Measurements from ENCODE around the gene GRID2IP.
"Not testable (repeated sequence)": the region's sequence is repeated elsewhere in the genome, so short reads cannot be mapped to it uniquely, and the experiment has no call there.

Gene GRID2IP

DNA sequence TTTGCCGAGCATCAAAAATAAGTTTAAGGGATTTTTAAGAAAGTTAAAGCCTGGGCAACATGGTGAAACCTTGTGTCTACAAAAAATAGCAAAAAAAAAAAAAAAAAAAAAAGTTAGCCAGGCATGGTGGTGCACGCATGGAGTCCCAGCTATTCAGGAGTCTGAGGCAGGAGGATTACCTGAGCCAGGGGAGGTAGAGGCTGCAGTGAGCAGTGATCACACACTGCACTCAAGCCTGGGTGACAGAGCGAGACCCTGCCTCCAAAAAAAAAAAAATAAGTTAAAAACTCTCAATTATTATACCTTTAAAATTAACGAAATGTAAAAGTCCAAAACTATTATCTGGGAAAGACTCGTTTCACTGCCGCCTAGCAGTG is 68.5 kb downstream of the GRID2IP start:
- DNase-seq, result no peak

DNA sequence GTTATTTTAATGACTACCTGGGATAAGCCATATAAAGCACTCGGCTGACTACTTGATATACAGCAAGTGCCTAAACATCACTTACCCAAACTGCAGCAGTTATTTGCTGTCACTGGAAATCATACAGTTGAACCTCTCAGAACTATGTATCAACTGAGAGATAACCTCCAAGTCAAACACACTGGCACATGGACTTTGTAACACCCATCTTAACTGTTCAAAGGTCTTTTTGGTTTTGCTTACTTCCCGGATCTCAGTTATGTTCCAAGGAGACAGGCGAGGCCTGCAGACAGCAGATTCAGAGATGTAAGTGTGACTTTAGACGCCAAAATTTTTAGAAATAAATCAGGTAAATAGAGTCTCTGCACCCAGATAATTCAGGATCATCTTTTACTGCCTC is 69.0 kb downstream of the GRID2IP start:
- DNase-seq, result no peak

DNA sequence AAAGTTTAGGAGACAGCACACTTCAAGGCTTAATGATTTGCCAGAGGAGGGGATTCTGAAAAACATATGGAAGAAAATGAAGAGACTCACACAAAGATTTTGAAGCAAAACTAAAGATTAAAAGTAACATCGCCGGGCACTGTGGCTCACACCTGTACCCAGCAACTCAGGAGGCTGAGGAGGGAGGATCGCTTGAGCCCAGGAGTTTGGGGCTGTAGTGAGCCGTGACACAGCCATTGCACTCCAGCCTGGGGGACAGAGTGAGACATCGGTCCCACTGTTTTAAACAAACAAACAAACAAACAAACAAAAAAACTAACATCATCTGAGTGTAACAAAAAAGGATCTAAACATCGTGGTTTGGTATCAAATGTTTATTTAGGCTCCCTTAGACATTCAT is 69.8 kb downstream of the GRID2IP start:
- no peak for DNase-seq

DNA sequence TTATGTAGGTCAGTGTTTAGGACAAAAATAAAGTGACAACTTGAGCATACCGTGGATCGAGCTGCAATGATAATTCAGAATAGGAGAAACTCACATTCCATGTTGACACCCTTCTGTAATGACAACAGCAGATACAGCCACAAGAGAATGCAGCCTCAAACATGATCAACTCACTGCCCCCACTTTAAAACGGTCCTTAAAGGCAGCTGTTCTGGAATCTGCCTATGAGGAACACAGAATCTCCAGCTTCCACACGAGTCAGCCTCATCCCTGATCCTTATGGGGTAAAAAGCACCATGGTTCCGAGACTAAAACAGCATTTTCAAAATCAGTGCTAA is 71.0 kb downstream of the GRID2IP start:
- DNase-seq, result no peak

DNA sequence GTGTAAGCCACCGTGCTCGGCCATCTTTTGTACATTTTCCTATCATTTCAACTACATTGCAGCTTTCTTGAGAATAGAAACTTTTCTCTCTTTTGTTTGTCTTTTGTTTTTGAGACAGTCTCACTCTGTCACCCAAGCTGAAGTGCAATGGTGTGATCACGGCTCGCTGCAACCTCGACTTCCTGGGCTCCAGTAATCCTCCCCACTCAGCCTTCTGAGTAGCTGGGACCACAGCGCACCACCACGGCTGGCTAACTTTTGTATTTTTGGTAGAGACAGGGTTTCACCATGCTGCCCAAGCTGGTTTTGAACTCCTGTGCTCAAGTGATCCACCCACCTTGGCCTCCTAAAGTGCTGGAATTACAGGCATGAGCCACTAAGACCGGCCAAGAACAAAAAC is 72.2 kb downstream of the GRID2IP start:
- DNase-seq, result no peak

DNA sequence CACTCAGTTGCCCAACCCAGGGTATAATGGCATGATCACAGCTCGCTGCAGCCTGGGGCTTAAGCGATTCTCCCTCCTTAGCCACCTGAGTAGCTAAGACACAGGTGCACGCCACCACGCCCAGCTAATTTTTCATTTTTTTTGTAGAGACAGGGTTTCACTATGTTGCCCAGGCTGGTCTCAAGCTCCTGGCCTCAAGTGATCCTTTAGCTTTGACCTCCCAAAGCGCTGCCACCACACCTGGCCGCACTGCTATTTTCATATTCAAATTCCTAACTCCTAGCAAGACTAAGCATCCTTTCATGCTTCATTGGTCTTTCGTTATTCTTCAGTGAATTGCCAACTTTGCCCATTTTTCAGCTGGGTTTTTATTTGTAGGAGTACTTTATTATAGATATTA is 73.1 kb downstream of the GRID2IP start:
- no peak for DNase-seq

DNA sequence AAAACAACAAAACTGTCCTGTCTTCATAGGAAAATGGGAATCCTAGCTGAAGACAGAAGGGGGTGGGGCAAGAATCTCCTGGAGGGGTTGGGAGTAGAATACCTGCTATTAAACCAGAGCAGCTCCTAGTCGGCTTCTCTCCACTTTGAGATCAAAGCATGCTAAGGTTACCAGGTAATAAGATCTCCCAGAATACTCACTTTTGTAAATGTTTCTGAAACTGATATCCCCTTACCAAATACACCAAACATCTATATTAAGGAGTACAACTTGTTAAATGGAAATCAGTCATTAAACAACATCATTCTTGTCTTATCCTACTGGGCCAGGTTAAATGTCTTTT is 74.0 kb downstream of the GRID2IP start:
- DNase-seq, result no peak

DNA sequence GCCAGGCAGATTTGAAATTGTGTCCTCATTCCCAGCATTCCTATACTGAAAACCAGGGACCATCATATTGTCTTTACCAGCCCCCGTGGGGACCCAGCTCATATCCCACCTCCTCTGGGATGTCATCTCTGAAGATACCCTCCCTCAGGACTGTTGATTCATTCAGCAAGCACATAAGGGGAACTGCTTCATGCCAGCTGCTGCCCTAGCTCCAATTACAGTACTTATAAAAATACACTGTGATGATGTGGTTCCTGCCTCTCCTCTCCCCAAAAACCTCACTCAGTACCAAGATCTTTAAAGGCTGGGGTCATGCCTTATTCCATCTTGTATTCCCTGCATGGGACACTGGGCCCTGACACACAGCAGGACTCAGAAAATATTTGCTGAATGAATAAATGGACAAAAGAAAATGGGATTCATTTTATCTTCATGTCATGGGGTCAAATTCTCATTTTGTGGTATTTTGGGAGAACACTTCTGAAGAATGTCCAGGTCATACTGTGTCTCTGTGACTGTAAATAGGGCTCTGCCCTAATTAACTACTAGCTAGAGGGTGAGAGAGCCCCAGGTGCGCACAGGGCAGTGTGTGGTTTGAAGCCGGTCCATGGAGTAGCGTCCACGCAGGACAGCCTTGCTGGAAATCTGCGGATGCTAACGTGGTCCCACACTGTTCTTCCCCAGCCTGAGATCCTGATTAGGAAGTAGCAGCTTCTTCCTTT is 74.5 kb downstream of the GRID2IP start:
- DNase-seq, result no peak

DNA sequence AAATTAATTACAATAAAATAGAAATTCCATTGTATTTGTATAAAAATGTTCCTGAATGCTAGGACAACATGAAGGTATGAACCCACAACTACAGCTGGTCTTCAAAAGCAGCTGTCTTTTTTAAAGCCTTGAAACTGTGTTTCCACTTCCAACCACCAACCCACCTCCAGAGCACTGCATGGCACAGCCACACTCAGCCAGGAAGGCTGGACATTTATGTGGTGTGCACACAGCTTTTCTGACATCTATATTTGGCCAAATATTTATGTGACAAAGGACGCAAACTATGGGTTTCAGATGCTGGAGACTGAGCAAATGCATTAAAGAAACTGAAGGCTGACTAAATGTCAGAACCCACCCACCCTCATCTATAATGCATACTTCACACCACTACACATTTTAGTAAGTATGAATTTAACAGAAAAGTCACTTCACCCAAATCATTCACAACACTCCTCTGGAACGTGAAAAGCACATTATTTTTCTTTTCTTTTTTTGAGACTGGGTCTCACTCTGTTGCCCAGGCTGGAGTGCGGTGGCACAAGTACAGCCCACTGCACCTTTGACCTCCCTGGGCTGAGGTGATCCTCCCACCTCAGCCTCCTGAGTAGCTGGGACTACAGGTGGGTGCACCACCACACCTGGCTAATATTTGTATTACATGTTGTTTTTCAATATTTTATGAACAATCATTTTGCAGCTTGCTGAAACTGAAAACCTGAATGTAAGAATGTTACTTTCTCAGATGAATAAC is 75.7 kb downstream of the GRID2IP start:
- DNase-seq, result no peak

DNA sequence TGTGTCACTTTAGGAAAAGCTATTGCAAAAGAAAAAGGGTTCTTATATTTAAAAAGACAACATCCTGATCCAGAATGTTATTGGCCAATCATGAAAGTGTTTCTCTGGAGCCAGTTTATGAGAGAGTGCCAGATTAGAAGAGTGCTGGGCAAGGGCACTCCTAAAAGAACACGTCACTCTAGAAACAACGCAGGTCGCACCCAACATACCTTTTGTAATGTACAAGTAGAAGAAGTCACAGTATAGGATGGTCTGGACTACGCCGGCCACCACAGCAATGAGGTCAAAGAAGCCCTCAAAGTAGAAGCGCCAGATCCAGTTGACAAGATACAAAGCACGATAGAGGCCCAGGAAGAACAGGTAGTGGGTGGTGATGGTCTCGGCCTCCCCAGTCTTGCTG is 85.4 kb downstream of the GRID2IP start:
- no peak for DNase-seq

DNA sequence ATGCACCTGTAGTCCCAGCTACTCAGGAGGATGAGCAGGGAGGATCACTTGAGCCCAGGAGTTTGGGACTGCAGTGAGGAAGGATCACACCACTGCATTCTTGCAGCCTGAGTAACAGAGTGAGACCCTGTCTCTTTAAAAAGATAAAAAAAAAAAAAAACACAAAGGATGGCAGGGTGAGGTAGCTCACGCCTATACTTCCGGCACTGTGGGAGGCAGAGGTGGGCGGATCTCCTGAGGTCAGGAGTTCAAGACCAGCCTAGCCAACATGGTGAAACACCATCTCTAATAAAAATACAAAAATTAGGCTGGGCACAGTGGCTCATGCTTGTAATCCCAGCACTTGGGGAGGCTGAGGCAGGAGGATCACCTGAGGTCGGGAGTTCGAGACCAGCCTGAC is 87.7 kb downstream of the GRID2IP start:
- DNase-seq, result not testable (repeated sequence)

DNA sequence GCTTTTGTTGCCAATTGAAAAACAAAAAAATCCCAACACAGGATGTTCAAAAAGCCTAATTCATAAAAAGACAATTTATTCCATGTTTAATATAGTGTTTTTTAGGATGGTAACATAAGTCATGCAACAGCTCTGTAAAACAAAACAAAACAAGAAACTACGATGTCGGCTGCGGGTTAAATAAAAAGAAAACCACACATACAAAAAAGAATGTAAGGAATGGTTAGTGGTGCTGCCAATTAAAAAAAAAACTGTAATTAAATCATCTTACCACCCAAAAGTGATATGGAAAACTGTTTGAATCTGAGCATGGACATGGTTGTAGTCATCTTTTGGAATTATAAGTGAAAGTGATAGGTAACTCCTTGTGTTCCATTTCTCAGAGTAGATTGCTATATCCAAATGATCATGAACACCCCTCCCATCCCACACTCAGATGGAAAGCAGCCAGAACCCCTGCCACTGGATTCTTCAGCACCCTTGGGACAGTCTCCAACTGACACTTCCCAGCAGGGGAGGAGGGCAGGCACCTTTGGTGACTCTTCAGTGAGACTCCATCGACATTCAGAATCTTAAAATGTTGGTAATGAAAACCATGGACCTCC is 89.2 kb downstream of the GRID2IP start:
- no peak for DNase-seq

DNA sequence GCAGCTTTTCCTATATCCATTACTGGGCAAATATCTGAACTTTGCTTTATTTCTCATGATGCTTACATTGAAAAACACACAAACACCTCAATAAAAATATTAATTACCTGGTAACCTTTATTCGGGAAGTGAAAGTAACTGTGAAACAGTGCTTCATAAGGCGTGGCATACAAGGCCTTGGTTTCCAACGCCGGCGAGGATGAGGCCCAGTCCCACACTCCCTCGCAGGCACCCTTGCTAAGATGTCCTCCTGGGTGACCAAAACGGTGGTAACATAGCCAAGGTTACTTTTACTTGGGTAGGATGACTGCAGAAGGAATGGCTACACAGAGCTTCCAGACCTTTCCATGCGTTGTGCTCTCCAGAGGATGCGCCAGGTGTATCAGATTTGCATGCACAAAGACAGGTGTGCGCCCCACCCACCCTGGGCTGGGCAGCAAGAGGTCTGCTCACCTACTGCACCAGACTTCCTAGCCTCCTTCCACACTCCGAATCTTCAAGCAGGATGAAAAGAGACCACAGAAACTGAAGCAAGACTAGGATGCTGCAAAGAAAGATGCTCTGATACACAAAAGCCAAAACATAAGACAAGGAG is 90.2 kb downstream of the GRID2IP start:
- no peak for DNase-seq

DNA sequence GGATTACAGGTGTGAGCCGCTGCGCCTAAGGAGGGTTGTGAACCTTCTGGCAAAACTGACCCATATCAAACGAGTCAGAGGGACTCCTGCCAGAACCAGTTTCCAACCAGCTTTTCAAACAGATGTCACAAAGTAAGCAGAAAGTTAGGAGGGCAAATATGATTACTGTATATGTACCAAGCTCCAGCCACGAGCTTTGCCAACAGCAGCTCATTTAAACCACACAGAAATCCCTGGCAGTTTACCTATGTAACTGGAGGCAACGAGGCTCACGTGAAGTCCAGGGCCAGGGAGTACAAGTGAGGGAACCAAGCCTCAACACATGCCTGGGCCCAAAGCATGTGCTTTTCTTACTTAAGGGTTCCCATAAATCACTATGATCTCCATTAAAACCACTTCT is 91.0 kb downstream of the GRID2IP start:
- DNase-seq, result no peak

DNA sequence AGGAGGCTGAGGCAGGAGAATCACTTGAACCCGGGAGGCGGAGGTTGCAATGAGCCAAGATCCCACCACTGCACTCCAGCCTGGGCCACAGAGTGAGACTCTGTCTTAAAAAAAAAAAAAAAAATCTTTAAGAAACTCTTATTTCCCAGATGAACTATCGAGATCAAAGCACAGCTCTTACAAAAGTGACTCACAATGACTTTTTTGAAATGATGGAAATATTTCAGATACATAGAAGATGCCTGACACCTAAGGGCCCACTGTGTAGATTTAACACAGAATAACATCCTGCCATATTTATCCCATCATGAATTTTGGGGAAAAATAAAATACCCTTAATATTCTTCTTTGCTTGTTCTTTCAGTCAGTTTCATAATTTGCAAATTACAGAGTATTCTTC is 92.6 kb downstream of the GRID2IP start:
- not testable (repeated sequence) for DNase-seq

DNA sequence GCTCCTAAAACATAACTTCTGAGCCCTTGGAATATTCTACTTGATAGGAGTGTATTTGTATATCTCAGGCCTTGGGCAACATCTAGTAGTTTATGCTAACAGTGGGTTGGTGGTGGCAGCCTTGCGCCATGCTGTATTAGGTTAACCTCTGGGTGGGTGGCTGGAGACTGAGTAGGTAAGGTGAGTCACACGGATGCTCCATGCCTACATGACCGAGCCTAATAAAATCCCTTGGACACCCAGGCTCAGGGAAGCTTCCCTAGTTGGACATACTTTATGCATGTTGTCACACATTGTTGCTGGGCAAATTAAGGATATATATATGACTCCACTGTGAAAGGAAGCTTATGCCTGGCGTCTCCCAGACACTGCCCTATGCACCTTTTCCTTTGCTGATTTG is 97.5 kb downstream of the GRID2IP start:
- DNase-seq, result no peak

DNA sequence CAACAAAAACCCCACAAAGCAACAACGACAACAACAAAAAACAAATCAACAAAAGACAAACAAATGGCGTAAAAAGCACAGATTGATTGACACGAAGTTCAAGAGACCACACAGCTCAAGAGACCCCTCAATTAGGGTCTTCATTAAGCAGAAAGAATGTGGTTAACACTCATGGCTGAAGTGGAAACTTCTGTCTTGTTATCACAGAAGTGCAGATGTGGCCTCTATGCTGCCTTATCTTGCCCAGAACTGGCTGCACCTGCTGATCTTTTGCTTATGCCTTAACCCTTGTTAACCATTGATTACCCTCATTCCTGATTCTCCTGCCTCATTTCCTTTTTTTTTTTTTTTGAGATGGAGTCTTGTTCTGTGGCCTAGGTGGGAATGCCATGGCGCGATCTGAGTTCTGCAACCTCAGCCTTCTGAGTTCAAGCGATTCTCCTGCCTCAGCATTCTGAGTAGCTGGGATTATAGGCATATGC is 100.0 kb downstream of the GRID2IP start:
- no peak for DNase-seq

DNA sequence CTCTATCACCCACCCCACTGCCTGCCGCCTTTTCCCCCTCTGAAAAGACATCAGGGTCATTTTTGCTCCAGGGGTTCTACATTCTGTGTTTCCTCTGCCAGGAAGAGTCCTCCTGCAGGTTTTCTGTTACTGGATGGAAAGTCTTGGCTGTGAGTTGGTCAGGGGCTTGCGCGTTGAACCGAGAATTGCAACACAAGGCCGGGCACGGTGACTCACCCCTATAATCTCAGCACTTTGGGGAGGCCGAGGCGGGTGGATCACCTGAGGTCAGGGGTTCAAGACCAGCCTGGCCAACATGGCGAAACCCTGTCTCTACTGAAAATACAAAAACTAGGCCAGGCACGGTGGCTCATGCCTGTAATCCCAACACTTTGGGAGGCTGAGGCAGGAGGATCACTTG is 100.7 kb downstream of the GRID2IP start:
- DNase-seq, result not testable (repeated sequence)

DNA sequence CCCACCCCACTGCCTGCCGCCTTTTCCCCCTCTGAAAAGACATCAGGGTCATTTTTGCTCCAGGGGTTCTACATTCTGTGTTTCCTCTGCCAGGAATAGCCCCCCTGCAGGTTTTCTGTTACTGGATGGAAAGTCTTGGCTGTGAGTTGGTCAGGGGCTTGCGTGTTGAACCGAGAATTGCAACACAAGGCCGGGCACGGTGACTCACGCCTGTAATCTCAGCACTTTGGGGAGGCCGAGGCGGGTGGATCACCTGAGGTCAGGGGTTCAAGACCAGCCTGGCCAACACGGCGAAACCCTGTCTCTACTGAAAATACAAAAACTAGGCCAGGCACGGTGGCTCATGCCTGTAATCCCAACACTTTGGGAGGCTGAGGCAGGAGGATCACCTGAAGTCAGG is 101.4 kb downstream of the GRID2IP start:
- DNase-seq, result not testable (repeated sequence)

DNA sequence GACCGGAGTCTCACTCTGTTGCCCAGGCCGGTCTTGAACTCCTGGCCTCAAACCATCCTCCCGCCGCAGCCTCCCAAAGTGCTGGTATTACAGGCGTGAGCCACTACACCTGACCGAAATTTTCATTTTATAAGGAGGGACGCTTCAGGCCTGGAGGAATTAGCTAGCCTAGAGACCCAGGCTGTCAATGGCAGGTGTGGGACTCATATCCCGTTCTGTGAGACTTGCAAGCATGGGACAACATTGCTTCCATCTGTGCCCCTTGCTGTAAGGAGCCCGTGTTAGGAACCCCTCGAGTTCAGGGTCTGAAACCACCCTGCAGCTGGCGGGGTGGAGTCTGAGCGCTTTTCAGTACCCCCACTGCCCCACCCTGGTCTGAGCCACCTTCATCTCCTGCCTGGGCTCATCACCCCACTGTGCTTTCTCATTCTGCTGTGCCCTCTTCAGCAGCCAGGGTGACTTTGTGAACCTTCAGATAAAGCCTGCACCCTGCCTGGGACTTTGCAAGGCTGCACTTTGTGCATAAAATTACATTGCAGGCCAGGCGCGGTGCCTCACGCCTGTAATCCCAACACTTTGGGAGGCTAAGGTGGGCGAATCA is 102.2 kb downstream of the GRID2IP start:
- DNase-seq, result no peak

DNA sequence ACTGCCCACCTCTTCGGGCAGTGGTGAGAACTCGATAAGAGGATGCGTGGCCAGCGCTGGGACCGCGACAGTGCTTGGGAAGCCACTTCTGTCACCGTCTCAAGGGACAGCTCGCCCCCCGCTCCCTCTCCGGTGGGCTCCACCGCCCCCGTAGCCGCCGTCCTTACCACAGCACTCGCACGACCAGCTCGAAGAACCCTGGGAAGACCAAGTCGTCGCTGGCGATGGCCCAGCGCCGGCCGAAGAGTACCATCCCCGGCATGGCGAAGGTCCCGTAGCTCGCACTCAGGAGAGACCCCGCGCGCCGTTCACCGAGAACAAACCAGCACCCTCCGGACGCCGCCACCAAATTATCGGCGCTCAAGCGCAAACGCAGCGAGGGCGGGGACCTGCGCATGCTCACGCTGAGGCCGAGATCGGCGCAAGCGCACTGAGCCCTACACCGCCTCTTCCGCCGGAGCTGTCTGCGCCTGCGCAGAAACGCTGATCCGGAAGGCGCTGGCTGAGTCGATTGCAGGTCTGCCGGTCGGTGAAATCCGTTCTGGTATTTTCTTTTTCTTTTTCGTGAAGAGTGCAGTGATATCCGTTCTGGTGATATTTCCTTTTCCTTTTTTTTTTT is 103.6 kb downstream of the GRID2IP start, which contains the start of gene DAGLB:
Gene DAGLB (minus strand): TSS at position 374 of the 619 bp plus-strand sequence. CDS start 112 bp downstream, at position 262.
- DNase-seq, result peak; percentile 94 to 96

All from activated CD4-positive, alpha-beta T cell treated with anti-CD3 and anti-CD28 coated beads, Interleukin-2, amount 50 U/mL, for 48 hours (primary cell).